T-helper 1 cell (primary cell): ENCODE data around the gene ITGA8.
"Not testable (repeated sequence)": the region's sequence is repeated elsewhere in the genome, so short reads cannot be mapped to it uniquely, and the experiment has no call there.

Experiments used
- DNase-seq, 5 donors: peaks; one replicate each; pipeline ENCODE4 v3.0.0-alpha.2; 2012 to 2020

ITGA8 gene

DNA sequence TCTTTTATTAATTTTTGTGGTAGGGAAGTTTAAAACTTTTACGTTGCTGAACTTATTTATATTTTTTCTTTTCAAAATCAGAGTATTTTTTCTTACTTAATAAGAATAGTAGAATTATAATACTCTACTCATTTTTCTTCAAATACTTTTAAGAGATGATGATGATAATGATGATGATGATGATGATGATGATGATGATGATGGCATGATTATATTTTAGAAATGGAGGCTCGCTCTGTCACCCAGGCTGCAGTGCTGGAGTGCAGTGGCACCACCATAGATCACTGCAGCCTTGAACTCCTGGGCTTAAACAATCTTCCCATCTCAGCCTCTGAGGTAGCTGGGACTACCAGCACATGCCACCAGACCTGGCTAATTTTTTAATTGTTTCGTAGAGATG, 230.3 kb downstream of the ITGA8 start:
- no peak for DNase-seq

DNA sequence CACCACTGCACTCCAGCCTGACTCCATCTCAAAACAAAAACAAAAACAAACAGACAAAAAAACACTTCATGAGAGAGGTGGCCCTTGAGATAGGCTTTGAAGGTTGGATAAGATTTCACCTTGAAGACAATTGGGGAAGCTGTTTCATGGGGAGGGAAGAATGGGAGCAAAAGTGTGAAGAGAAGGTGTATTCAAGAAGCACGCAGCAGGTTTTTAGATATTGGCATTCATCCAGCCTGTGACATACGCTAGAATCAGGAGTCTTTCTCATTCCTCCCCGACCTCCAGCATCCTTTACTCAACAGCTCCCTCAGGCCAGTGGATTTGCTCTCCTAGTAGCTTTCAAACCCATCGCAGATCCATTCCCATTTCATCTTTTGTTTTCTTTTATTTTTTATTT, 232.3 kb downstream of the ITGA8 start:
- DNase-seq, result no peak

DNA sequence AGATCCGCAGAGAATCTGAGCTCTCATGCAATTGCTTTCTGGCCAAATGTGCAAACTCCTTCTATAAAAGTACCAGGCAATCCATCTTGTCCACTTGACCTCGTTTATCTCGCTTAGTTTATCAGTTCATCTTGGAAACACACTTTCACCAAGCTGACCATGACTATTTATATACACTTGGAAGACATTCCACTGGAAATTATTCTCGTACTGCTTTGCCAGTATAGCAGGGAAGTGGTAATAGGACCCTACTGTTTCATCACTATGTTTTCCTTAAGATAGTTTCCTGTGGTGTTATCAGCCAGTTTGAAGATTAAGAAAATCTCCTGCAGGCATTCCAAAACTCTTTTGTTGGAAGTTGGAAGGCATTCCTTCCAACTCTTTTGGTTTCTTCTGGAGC, 233.3 kb downstream of the ITGA8 start:
- no peak for DNase-seq

DNA sequence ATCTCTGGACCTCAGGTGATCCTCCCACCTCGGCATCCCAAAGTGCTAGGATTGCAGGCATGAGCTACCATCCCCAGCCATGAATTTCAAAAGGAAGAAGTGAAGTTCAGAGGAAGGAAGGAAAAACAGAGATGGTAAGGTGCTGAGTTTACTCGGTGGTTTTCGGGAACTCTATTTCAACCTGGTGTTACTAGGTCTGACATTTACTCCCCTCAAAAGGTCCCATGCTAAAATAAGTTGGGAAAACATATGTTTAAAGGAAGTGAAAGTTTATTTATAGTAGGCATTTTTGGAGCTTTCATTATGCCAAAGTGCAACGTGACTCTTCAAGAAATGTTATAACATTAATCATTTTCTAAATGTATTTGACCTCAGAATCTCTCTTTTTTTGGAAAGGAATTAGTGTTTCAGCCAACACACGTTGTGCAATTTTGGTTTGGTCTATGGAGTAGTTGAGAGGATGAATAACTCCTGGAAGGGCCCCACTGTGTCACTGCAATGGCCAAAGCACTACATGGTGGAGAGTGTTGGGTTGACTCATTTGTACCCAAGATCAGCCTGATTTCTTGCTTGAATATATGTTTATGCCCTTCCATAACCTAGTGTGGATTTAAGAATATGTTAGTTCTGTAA, 233.9 kb downstream of the ITGA8 start:
- no peak for DNase-seq

DNA sequence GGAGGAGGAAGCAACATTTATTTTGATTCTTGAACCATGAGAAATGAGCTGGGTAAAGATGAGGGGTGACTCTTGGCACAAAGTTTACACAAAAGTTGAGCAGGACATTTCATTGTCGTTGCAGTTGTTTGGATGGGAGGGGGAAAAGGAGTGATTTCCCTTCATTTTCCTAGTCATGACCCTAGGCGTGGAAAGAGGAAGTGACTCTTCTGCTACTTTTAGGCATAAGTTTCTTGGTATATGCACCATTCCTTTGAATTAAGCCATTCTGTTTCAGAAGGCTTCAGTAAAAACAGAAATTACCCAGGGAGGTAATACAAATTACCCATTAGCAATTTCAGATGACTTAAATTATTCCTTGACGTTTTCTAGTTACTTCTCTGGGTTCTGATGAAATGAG, 234.7 kb downstream of the ITGA8 start:
- DNase-seq, result no peak

DNA sequence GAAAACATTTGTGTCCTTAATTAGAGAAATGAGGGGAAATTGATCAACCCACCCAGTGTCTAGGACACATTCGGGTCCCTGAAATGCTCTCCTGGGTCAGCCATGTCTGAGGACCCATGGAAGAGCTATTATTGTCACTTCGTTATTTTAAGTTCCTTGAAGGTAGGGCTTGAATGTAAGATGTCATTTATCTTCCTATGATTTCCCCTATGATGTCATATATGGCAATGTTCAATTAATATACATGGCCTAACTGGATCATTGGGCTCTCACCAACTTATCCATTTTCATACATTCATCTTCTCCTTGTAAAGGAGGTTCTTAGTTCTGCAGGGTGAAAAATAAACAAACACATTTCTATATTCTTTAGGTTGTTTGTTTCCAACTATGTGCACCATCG, 235.6 kb downstream of the ITGA8 start:
- no peak for DNase-seq

DNA sequence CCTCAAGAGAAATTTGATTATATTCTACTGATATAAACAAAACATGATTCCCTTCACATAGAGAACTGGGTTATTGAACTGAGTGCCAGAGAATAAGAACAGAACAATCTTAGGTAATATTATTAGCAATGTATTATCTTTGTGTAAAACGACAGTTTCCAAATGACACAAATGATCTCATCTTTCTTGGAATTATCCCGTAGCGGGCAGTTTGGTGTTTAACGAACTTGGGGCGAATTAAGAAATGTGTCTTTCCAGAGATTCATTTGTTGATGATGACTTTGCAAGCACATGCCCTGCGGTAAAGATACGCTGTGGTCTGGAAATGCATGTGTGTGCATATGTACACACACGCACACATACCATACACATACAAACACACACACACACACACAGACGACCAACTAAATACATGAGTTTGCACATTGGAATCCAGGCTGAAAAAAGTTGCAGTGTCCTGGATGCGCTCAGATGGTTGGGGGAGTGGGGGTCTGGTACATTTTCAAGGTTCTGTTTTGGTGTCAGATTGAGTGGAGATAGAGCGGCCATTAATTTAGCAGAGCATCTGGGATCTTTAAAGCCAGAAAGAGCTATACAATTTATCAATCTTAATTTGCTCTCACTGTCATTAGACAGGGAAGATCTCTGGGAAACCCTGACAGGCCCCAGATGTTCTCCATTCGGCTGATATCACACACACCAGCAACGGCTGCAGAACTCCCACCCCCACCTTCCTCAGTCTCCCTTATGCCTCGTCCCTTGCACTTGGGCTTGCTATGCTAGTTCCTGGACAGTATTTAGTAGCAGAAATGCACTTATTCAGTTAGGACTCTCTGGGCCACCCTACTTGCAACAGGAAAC, 236.3 kb downstream of the ITGA8 start:
- DNase-seq, result no peak

DNA sequence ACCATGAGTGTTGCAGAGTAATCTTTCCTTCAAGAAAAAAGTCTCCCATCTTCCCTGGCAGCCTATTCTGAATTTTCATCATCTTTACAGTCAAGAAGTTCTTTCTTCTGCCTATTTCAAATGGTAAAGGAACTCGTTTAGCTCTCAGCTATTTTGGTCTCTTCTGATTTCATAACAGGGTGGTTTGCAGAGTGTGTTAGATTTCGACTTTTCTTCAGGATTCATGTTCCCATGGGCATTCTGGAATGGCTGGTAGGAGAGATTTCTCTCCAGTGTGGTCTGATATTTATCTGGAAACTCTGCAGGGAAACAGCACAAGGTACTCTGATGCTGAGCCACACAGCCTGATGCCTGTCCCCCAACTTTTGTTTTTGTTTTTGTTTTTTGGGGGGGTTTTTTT, 237.6 kb downstream of the ITGA8 start:
- no peak for DNase-seq

DNA sequence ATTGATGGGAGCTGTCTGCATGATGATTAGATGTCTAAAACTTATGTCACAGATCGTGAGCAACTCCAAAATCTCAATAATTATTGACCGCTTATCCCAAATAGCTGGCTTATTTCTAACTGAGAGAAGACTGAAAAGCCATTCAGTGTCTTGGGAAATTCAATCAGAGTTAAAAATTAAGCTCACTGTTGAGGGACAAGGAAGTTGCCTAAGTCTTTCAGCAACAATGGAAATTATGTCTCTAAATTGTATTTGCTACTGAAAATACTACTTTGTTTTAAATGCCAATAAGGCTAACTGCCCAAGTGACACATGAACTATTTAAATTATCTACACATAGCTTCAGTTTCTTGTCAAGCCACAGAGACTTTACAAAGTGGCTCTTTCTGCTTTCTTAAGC, 240.8 kb downstream of the ITGA8 start:
- DNase-seq, result no peak

DNA sequence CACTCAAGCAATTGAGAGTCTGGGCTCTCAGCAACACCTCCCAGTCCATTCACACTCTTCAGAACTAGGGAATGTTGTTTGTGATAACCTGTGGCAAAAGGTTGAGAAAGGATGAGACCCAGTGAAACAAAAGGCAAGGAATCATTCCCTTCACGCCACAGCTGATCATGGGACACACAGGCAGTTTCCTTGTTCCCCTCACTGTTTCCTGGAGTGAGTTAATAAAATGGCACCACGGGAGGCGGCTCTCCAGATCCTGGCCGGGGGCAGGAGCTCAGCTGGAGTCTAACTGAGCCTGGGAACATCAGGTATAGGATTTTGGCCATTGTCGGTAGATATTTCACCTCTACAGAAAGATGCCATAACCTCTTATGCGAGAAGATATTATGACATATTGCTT, 241.3 kb downstream of the ITGA8 start:
- DNase-seq, result no peak

DNA sequence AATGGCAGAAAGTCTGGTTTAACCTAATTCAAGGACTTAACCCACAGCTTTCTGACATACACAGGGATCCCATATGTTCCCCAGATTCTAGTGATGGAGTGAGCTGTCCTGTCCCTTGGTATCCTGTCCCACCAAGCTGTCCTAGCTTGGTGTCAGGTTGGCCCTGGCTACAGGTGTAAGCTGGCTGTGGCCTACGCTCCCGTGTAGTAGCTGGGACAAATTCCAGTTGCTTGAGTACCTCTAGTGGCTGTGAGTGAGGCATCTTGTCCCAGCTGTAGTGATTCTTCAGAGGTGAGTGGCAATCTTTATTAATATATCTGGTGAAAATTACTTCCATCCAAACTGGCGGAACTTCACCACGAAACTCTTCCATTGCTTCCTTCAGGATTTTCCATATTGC, 243.4 kb downstream of the ITGA8 start:
- DNase-seq, result no peak

DNA sequence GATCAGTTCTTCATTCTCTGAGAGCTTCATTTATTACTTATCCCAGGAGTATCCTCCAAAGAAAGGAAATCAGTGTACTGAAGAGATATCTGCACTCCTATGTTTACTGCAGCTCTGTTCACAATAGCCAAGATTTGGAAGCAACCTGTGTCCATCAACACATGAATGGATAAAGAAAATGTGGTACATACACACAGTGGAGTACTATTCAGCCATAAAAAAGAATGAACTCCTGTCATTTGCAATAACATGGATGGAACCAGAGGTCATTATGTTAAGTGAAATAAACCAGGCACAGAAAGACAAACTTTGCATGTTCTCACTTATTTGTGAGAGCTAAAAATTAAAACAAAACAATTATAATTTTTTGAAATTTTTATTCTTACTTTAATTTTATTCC, 244.3 kb downstream of the ITGA8 start:
- not testable (repeated sequence) for DNase-seq

DNA sequence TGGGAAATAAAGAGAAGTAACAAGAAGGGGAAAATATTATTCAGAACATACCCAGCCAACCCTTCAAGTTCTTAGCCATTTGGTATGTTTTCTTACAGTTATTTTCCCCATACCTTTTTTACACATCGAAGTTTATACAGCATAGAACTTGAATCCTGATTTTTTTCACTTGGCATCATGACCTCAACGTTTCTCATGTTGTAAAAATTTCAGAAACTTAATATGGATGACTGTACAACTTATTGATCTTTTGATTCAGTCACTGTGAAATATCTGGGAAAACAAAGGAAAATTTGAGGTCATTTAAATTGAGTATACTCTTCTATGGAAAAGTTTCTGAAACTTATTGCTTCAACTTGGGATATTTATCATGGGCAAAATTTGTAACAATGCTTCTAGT, 245.1 kb downstream of the ITGA8 start:
- DNase-seq, result no peak

DNA sequence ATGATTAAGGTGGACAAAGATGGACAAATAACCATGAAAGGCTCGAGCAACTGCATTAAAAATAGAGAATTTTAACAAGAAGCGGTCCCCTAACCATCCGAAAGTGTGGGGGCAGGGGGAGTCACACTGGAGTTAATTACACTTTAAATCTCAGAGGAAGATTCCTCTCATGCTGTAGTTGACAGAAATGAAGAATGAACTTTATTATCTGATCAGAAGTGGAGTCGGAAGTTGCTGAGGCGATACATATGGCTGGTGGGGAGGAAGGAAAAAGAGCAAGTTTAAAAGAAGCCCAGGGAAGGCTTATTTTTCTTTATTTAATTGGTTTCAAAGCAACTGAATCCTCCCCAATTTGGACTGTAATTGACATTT, 246.3 kb downstream of the ITGA8 start:
- no peak for DNase-seq

DNA sequence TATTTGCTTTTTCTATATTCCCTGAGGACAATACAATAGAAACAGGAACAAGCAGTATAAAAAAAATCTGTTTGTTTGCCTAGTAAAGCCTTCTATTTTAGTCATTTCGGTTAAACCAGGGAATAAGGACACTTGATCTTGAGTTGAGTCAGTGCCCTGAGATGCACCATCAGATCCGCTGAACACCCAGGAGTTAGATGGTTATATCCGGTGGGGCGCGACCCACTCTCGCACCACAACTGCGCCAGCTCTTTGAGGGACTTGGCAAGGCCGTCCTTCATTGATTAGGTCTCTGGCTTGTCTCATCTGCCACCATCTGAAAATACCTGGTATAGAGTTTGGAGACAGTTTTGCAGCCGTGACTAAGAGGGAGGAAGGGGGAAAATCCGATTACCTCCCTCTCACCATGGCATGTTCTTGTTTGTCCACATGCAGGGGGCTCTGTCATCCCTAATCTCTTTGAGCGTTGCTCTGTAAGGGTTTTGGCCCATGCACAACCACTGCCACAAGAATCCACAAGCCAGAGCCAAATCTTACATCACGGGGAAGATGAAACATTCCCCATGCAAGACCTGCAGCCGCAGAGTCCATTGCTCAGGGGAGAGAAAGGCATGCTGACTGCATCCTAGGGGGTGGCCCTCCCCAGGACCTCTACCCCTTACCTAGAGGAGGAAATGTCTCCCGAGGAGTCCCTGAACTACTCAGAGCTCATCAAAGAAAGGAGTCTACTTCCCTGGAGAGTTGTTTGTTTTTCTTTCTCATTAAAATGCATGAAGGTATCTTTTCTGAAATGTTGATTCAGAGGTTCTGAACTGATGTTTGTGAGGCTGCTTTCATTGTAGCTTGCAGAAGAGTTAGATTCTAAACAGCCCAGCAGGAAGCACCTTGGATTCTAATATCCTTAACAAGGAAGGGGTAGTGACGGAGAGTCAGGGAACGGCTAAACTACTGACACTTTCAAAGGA, 247.0 kb downstream of the ITGA8 start:
- no peak for DNase-seq

DNA sequence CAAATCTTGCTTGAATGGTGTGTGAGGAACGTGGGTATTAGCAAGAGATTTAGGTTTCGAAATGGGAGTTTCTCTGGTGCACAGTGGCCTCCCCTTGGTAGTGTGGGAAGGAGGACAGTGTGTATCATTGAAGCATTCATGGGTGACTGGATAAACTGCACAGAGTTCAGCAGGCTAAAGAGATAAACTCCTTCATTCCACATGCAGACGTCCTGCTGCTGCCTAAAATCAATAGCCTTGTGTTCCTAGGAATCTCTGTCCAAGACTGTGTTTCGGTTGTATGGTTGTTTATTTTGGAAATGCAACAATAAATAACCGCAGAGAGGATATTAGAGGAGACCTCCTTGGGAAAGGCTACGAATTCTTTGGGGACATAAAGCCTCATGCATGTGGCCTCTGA, 247.7 kb downstream of the ITGA8 start:
- no peak for DNase-seq

DNA sequence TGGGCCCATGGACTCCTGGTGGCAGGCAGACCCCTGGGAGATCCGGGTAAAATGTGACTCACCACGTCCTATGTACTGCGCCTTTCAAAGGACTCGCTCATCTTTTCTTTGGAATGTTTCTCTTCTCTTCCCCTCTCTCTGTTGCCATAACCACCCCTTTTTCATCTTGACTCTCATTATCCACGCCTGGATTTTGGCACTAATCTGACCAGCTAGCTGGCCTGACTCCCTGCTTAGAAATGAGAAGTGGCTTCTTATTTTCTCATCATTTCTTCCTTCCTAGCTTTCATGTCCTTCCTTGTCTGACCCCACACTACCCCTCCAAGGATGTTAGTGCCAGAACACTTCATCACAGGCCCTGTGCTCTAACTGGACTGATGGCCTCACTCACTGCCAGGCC, 250.6 kb downstream of the ITGA8 start:
- DNase-seq, result no peak

DNA sequence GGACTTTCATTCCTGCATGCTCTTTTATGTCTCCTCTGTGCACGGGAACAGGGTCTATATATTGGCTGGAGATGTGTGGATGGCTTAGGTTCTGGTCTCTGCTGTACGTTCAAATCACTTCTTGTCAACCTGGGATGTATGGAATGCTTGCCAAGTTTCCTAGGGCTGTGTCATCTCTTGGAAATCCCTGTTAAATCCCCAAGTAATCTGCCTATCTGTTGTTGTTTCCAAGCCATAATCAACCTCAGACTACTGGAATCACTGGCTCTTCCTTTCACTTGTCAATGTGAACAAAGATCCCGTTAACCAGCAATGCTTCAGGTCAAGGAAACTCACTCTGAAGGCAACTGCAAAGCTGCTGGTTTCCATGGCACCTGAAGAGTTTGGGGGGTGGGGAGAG, 255.3 kb downstream of the ITGA8 start:
- no peak for DNase-seq
